Trophoblast cell (in vitro differentiated cells and primary cell): ENCODE results near the gene DNM1L.

ENCODE experiments used
- DNase-seq, 2 donors: peaks; one replicate each; pipeline ENCODE4 v3.0.0-alpha.2; 2016
- H2AFZ ChIP-seq: 2 replicates; pipeline ENCODE4 v1.6.1; 2013; ENCODE audit warnings: low read length, moderate library complexity, mild to moderate bottlenecking; ENCODE audit not compliant: insufficient read depth, poor library complexity
- H2AK5ac ChIP-seq: 2 replicates; pipeline ENCODE4 v1.6.1; 2013; ENCODE audit warnings: mild to moderate bottlenecking, low read length
- H2BK120ac ChIP-seq: 2 replicates; pipeline ENCODE4 v1.6.1; 2013; ENCODE audit warnings: low read length, mild to moderate bottlenecking, moderate library complexity; ENCODE audit not compliant: insufficient read depth, poor library complexity
- H2BK12ac ChIP-seq: 2 replicates; pipeline ENCODE4 v1.6.1; 2013; ENCODE audit warnings: mild to moderate bottlenecking, low read length, moderate library complexity
- H2BK5ac ChIP-seq: 2 replicates; pipeline ENCODE4 v1.6.1; 2013; ENCODE audit warnings: low read length, low read depth, moderate library complexity, mild to moderate bottlenecking; ENCODE audit not compliant: poor library complexity
- H3K14ac ChIP-seq: 2 replicates; pipeline ENCODE4 v1.6.1; 2013; ENCODE audit warnings: mild to moderate bottlenecking, low read length
- H3K18ac ChIP-seq: 2 replicates; pipeline ENCODE4 v1.6.1; 2013; ENCODE audit warnings: mild to moderate bottlenecking, low read length
- H3K23ac ChIP-seq: 2 replicates; pipeline ENCODE4 v1.6.1; 2013; ENCODE audit warnings: low read length
- H3K27ac ChIP-seq: 2 replicates; pipeline ENCODE4 v1.5.1; 2013; ENCODE audit warnings: low read depth, mild to moderate bottlenecking, inconsistent platforms, low read length, moderate library complexity
- H3K27me3 ChIP-seq: 2 replicates; pipeline ENCODE4 v1.6.1; 2013; ENCODE audit warnings: inconsistent platforms, mild to moderate bottlenecking, low read length, moderate library complexity; ENCODE audit not compliant: insufficient read depth
- H3K36me3 ChIP-seq, 2 experiments: 1 replicate in 1 of 2; 2 replicates in 1 of 2; pipeline ENCODE4 v1.6.1; 2013; ENCODE audit warnings: low read length in 2 of 2, mild to moderate bottlenecking in 2 of 2, moderate library complexity in 1 of 2; ENCODE audit not compliant: insufficient read depth in 2 of 2, control insufficient read depth in 1 of 2
- H3K4ac ChIP-seq: 2 replicates; pipeline ENCODE4 v1.6.1; 2013; ENCODE audit warnings: low read depth, mild to moderate bottlenecking, low read length, moderate library complexity
- H3K4me1 ChIP-seq, 2 experiments: 1 replicate in 1 of 2; 2 replicates in 1 of 2; pipeline ENCODE4 v1.6.1; 2013; ENCODE audit warnings: low read length in 2 of 2, mild to moderate bottlenecking in 2 of 2, moderate library complexity in 1 of 2; ENCODE audit not compliant: insufficient read depth in 2 of 2, control insufficient read depth in 1 of 2
- H3K4me2 ChIP-seq: 2 replicates; pipeline ENCODE4 v1.6.1; 2013; ENCODE audit warnings: inconsistent platforms, mild to moderate bottlenecking, low read length, moderate library complexity
- H3K4me3 ChIP-seq: 2 replicates; pipeline ENCODE4 v1.5.1; 2013; ENCODE audit warnings: mild to moderate bottlenecking, low read depth, low read length, inconsistent platforms
- H3K79me1 ChIP-seq: one replicate; pipeline ENCODE4 v1.6.1; 2013; ENCODE audit warnings: low read length
- H3K79me2 ChIP-seq: 2 replicates; pipeline ENCODE4 v1.6.1; 2013; ENCODE audit warnings: low read length, mild to moderate bottlenecking; ENCODE audit not compliant: control insufficient read depth, insufficient read depth, poor library complexity
- H3K9ac ChIP-seq: 2 replicates; pipeline ENCODE4 v1.6.1; 2013; ENCODE audit warnings: mild to moderate bottlenecking, low read length
- H3K9me3 ChIP-seq: 2 replicates; pipeline ENCODE4 v1.6.1; 2013; ENCODE audit warnings: low read depth, mild to moderate bottlenecking, control low read depth, inconsistent platforms, low read length; ENCODE audit not compliant: insufficient read depth
- H4K12ac ChIP-seq: 2 replicates; pipeline ENCODE4 v1.6.1; 2013; ENCODE audit warnings: low read depth, mild to moderate bottlenecking, low read length, moderate library complexity
- H4K8ac ChIP-seq: 2 replicates; pipeline ENCODE4 v1.6.1; 2013; ENCODE audit warnings: low read depth, mild to moderate bottlenecking, low read length, moderate library complexity
- H4K91ac ChIP-seq: one replicate; pipeline ENCODE4 v1.6.1; 2013; ENCODE audit warnings: low read depth, mild to moderate bottlenecking, low read length, moderate library complexity
- WGBS: extraction: QIAGEN DNeasy Blood & Tissue Kit; methylation state at CpG from one replicate; pipeline ENCODE4 v1.1.7; 2013; ENCODE audit warnings: missing lambda C conversion rate; ENCODE audit not compliant: insufficient read length, insufficient coverage; ENCODE audit errors: extremely low coverage; 5-methylcytosine and 5-hydroxymethylcytosine counted together

Gene DNM1L

GRCh38 chr12:32693036-32693435, 13.9 kb downstream of the DNM1L start:
- H3K4me3 ChIP-seq = no peak overlapping the region
- H3K14ac ChIP-seq = no peak overlapping the region
- H3K4me1 ChIP-seq = no peaks in the 10 kb centered on the region
- H3K79me2 ChIP-seq = peaks cover 2% of the 10 kb centered on the region
- no peak overlapping the region for H3K18ac ChIP-seq
- H2AFZ ChIP-seq = no peak overlapping the region
- no peak overlapping the region for H2BK12ac ChIP-seq
- no peaks in the 10 kb centered on the region for H3K9me3 ChIP-seq
- no peak overlapping the region for H3K27ac ChIP-seq
- WGBS = no CpG with 5 or more reads among the region's 1 CpG
- H2BK120ac ChIP-seq = no peak overlapping the region
- H3K79me1 ChIP-seq = no peaks in the 10 kb centered on the region
- H3K27me3 ChIP-seq = no peaks in the 10 kb centered on the region
- H4K8ac ChIP-seq = no peak overlapping the region
- no peak overlapping the region for H3K9ac ChIP-seq
- no peak overlapping the region for H4K91ac ChIP-seq
- no peak overlapping the region for H4K12ac ChIP-seq
- peaks cover 0 to 1% of the 10 kb centered on the region in 2 experiments for H3K36me3 ChIP-seq
- no peak overlapping the region for H3K4ac ChIP-seq
- H2BK5ac ChIP-seq = no peak overlapping the region
- no peak overlapping the region for H3K23ac ChIP-seq
- no peak overlapping the region for H3K4me2 ChIP-seq
- no peak overlapping the region for H2AK5ac ChIP-seq
- no peak for DNase-seq

GRCh38 chr12:32695787-32696186, 16.7 kb downstream of the DNM1L start:
- H3K79me2 ChIP-seq = peaks cover 2% of the 10 kb centered on the region
- H3K4ac ChIP-seq = no peak overlapping the region
- no peak overlapping the region for H2AFZ ChIP-seq
- no peaks in the 10 kb centered on the region for H3K9me3 ChIP-seq
- no peak overlapping the region for H3K27ac ChIP-seq
- no peak overlapping the region for H4K12ac ChIP-seq
- no peak overlapping the region for H2BK120ac ChIP-seq
- no peak overlapping the region for H4K8ac ChIP-seq
- H3K27me3 ChIP-seq = no peaks in the 10 kb centered on the region
- H3K36me3 ChIP-seq = no peaks in the 10 kb centered on the region
- no peak overlapping the region for H2BK12ac ChIP-seq
- no peak overlapping the region for H3K4me2 ChIP-seq
- H3K14ac ChIP-seq = no peak overlapping the region
- H2AK5ac ChIP-seq = no peak overlapping the region
- H3K23ac ChIP-seq = no peak overlapping the region
- H2BK5ac ChIP-seq = no peak overlapping the region
- no peak overlapping the region for H3K9ac ChIP-seq
- no peak overlapping the region for H4K91ac ChIP-seq
- DNase-seq = no peak
- H3K79me1 ChIP-seq = no peaks in the 10 kb centered on the region
- H3K4me3 ChIP-seq = no peak overlapping the region
- no peak overlapping the region for H3K18ac ChIP-seq
- H3K4me1 ChIP-seq = no peaks in the 10 kb centered on the region
- no CpG with 5 or more reads among the region's 3 CpGs for WGBS

- H3K4ac ChIP-seq = no peak overlapping the region
- H3K79me2 ChIP-seq = peaks cover 2% of the 10 kb centered on the region
- no peak overlapping the region for H4K12ac ChIP-seq
- no peak overlapping the region for H3K14ac ChIP-seq
- H3K4me3 ChIP-seq = no peak overlapping the region
- DNase-seq = no peak
- H2AK5ac ChIP-seq = no peak overlapping the region
- H3K4me1 ChIP-seq = no peaks in the 10 kb centered on the region
- no peak overlapping the region for H3K23ac ChIP-seq
- H2BK5ac ChIP-seq = no peak overlapping the region
- H3K79me1 ChIP-seq = no peaks in the 10 kb centered on the region
- no peaks in the 10 kb centered on the region for H3K9me3 ChIP-seq
- no peak overlapping the region for H3K9ac ChIP-seq
- H4K91ac ChIP-seq = no peak overlapping the region
- H3K4me2 ChIP-seq = no peak overlapping the region
- H3K36me3 ChIP-seq = peaks cover 2% of the 10 kb centered on the region in 2 experiments
- no peak overlapping the region for H2BK12ac ChIP-seq
- H3K18ac ChIP-seq = no peak overlapping the region
- H3K27ac ChIP-seq = no peak overlapping the region
- no peaks in the 10 kb centered on the region for H3K27me3 ChIP-seq
- no peak overlapping the region for H2AFZ ChIP-seq
- H2BK120ac ChIP-seq = no peak overlapping the region
- no peak overlapping the region for H4K8ac ChIP-seq
- WGBS = no CpG with 5 or more reads among the region's 1 CpG
These were observed 18.3 kb downstream of the DNM1L start for GRCh38 chr12:32697445-32697844.

- Histone ChIP-seq H2BK12ac (no peak overlapping the region), H4K8ac (no peak overlapping the region), H3K79me2 (peaks cover 2% of the 10 kb centered on the region), H3K79me1 (no peaks in the 10 kb centered on the region), H3K27me3 (no peaks in the 10 kb centered on the region), H3K23ac (no peak overlapping the region), H2BK120ac (no peak overlapping the region), H3K14ac (no peak overlapping the region), H3K18ac (peak overlapping the region; percentile 30), H4K91ac (no peak overlapping the region), H3K4ac (no peak overlapping the region), H3K4me2 (no peak overlapping the region), H2AFZ (no peak overlapping the region), H3K27ac (no peak overlapping the region), H2AK5ac (no peak overlapping the region), H3K9me3 (no peaks in the 10 kb centered on the region), H3K9ac (no peak overlapping the region), H3K4me3 (no peak overlapping the region), H3K4me1 (no peaks in the 10 kb centered on the region), H2BK5ac (no peak overlapping the region), H3K36me3 (peaks cover 2% of the 10 kb centered on the region in 2 experiments), H4K12ac (no peak overlapping the region)
- DNase-seq = no peak
- WGBS = no CpG with 5 or more reads among the region's 2 CpGs
These were observed 19.2 kb downstream of the DNM1L start for GRCh38 chr12:32698285-32698684.
